ENCODE data around the gene HSPB3. TPM values are rescaled to one million over a fixed set of nuclear protein-coding genes. Genes with fewer than 3 reads are reported as not detected.

The HSPB3 gene
- total and polyA plus RNA-seq, 2 of the 4 experiments (the other 2 are of a cell fraction): 0.31 to 0.54 TPM

DNA sequence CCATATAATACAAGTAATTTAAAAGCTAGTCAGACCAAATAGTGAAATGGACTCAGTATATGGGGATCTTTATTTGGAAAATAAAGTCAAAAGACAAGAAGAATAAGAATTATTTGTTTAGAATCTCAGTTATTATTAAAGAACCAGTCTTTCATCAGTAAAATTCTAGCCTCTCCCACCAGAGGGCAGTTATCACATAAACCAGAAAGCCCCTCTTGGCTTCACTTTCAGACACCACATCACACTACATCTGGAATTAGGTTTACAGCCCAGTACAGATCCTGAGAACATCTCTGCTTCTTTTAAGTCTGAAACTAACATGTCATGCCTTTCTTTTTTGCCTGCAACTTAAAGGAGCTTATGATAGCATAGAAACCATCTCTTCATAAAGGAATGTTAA lies 12.2 kb upstream of the HSPB3 start:
- peak; percentile 63 for DNase-seq
- Histone ChIP-seq H4K20me1 (ENCODE audit: insufficient read depth, low read length) (no peaks in the 10 kb centered on the region), H3K14ac (replicated peaks; ENCODE audit: low read depth, low read length) (no peak overlapping the region), H2AK5ac (ENCODE audit: low read depth, low read length) (no peak overlapping the region), H3K4me2 (ENCODE audit: low read depth, low read length) (no peak overlapping the region), H3K18ac (ENCODE audit: low read depth, low read length) (no peak overlapping the region), H2BK20ac (ENCODE audit: low read depth, low read length) (no peak overlapping the region), H4K5ac (ENCODE audit: low read depth, low read length) (no peak overlapping the region), H3K36me3 (ENCODE audit: control insufficient read depth, insufficient read depth, low read length) (no peaks in the 10 kb centered on the region), H4K8ac (ENCODE audit: low read depth in 2 of 2, low read length in 2 of 2) (no peak overlapping the region), H2BK15ac (ENCODE audit: low read depth, low read length) (no peak overlapping the region), H2BK120ac (ENCODE audit: low read depth, low read length) (no peak overlapping the region), H3K27me3 (ENCODE audit: control insufficient read depth, insufficient read depth, low read length) (peaks cover 15% of the 10 kb centered on the region), H3K9me1 (ENCODE audit: insufficient read depth, low read length) (no peaks in the 10 kb centered on the region), H3K79me1 (ENCODE audit: low read depth in 1 of 2, low read length in 2 of 2) (no peaks in the 10 kb centered on the region), H3K23ac (ENCODE audit: low read depth, low read length) (no peak overlapping the region), H3K27ac (ENCODE audit: insufficient read depth, low read length) (no peak overlapping the region), H3K9me3 (ENCODE audit: control insufficient read depth, insufficient read depth, low read length) (no peaks in the 10 kb centered on the region), H3K4me1 (ENCODE audit: control insufficient read depth, insufficient read depth, low read length) (no peaks in the 10 kb centered on the region), H2AK9ac (replicated peaks; ENCODE audit: low read depth, low read length, poor library complexity) (no peak overlapping the region), H3K9ac (ENCODE audit: low read depth, low read length) (no peak overlapping the region), H4K91ac (ENCODE audit: insufficient read depth, low read depth, low read length) (no peak overlapping the region), H2BK5ac (ENCODE audit: low read depth, low read length, poor library complexity, severe bottlenecking) (no peak overlapping the region), H2AFZ (replicated peaks; ENCODE audit: low read length, poor library complexity) (no peak overlapping the region), H3K4ac (ENCODE audit: low read depth, low read length) (no peak overlapping the region), H3K4me3 (ENCODE audit: insufficient read depth, low read depth, low read length) (no peak overlapping the region), H3K56ac (ENCODE audit: extremely low read depth, insufficient read depth, low read length) (no peak overlapping the region)
- in situ Hi-C loops (cut with MboI; ENCODE audit: low sequenced_read_pairs) (no loop called here), dilution Hi-C loops (cut with HindIII; ENCODE audit: low sequenced_read_pairs, unreplicated experiment) (no loop called here), intact Hi-C loops (cut with micrococcal nuclease) (loop anchor here (1.0 to 10.0 kb wide), 3 partner anchors 46 to 459 kb away; no protein-coding TSS in a partner anchor)
- POLR2A ChIA-PET (ENCODE audit: unreplicated experiment): interaction anchor here (0.5 kb wide), 1 partner anchor 187 kb away, joined by 8 read pairs; no protein-coding TSS in a partner anchor
- BruUV-seq (replicated peaks): no TSS peak
- TF ChIP-seq RCOR1 (IDR thresholded peaks at IDR 0.05; ENCODE audit: insufficient replicate concordance, low read length): no peak
- peak; percentile 73 for TF ChIP-seq RAD21 (IDR thresholded peaks at IDR 0.05; ENCODE audit: low read length)
- peak; percentile 69 for TF ChIP-seq CTCF (conservative IDR thresholded peaks at IDR 0.05; ENCODE audit: low read depth, low read length)
- TF ChIP-seq NFE2L2 (IDR thresholded peaks at IDR 0.05; ENCODE audit: low read depth, low read length): no peak
- peak; percentile 88 for TF ChIP-seq SMC3 (IDR thresholded peaks at IDR 0.05; ENCODE audit: low read depth, low read length)
- CTCF ChIA-PET: interaction anchor here (0.6 to 2.3 kb wide), 7 partner anchors 12 to 713 kb away, joined by 3 to 18 read pairs (median 4); partner anchors contain the start of gene HSPB3
- peak; percentile 67 for ATAC-seq (ENCODE audit: low read depth)
